Chondrocyte (in vitro differentiated cells): ENCODE measurements around the gene PCBD2. TPM values are rescaled to one million over a fixed set of nuclear protein-coding genes. Genes with fewer than 3 reads are reported as not detected.
A peak's percentile ranks its signal among the peaks of the same experiment; 100 is the strongest.

ENCODE experiments used
- DNase-seq: peaks from one replicate; pipeline ENCODE4 v3.0.0; 2021; ENCODE audit warnings: mixed read lengths, low spot score
- H3K27ac Mint-ChIP-seq: one replicate; pipeline ENCODE4 v1.8.0; 2021; ENCODE audit warnings: mild to moderate bottlenecking, moderate library complexity, mixed read lengths; ENCODE audit not compliant: unreplicated experiment
- H3K27me3 Mint-ChIP-seq: 2 replicates; pipeline ENCODE4 v1.8.0; 2021; ENCODE audit warnings: low read depth, mixed read lengths
- H3K36me3 Mint-ChIP-seq: 2 replicates; pipeline ENCODE4 v1.8.0; 2021; ENCODE audit warnings: low read depth, mixed read lengths
- H3K4me1 Mint-ChIP-seq: 2 replicates; pipeline ENCODE4 v1.8.0; 2021; ENCODE audit warnings: low read depth, mild to moderate bottlenecking, mixed read lengths
- H3K4me3 Mint-ChIP-seq: one replicate; pipeline ENCODE4 v1.8.0; 2021; ENCODE audit warnings: mild to moderate bottlenecking, moderate library complexity, mixed read lengths; ENCODE audit not compliant: unreplicated experiment
- H3K9me3 Mint-ChIP-seq: 2 replicates; pipeline ENCODE4 v1.8.0; 2021; ENCODE audit warnings: low read depth, mixed read lengths
- CTCF ChIP-seq: fragments of 200-600 bp; sonication (generic); IDR thresholded peaks from 2 replicates; pipeline ENCODE4 v1.5.0; 2021; ENCODE audit warnings: antibody characterized with exemption, mild to moderate bottlenecking, moderate library complexity
- total RNA-seq: library from RNA; stranded (reverse); gene quantifications from 3 replicates; pipeline ENCODE4 v1.2.1, GENCODE V29; 2021

Gene PCBD2
- total RNA-seq, 1 donor from 2014 or later: 8.3 TPM

GRCh38 chr5:134944630-134945029 lies 39.7 kb downstream of the PCBD2 start:
- no peak for DNase-seq
- H3K4me1 Mint-ChIP-seq: peaks cover 15% of the 10 kb centered on the region
- no peaks in the 10 kb centered on the region for H3K27me3 Mint-ChIP-seq
- no peak for TF ChIP-seq CTCF
- no peak overlapping the region for H3K4me3 Mint-ChIP-seq
- peaks cover 3% of the 10 kb centered on the region for H3K36me3 Mint-ChIP-seq
- H3K27ac Mint-ChIP-seq: no peak overlapping the region
- no peaks in the 10 kb centered on the region for H3K9me3 Mint-ChIP-seq

GRCh38 chr5:134945041-134945440 lies 40.1 kb downstream of the PCBD2 start:
- Mint-ChIP-seq H3K27ac (no peak overlapping the region), H3K4me1 (peaks cover 15% of the 10 kb centered on the region), H3K4me3 (no peak overlapping the region), H3K27me3 (no peaks in the 10 kb centered on the region), H3K36me3 (peaks cover 2% of the 10 kb centered on the region), H3K9me3 (no peaks in the 10 kb centered on the region)
- no peak for TF ChIP-seq CTCF
- no peak for DNase-seq

- H3K4me3 Mint-ChIP-seq: no peak overlapping the region
- DNase-seq: no peak
- H3K36me3 Mint-ChIP-seq: no peaks in the 10 kb centered on the region
- H3K27ac Mint-ChIP-seq: peak overlapping the region; percentile 6
- H3K9me3 Mint-ChIP-seq: no peaks in the 10 kb centered on the region
- peaks cover 10% of the 10 kb centered on the region for H3K4me1 Mint-ChIP-seq
- no peak for TF ChIP-seq CTCF
- H3K27me3 Mint-ChIP-seq: no peaks in the 10 kb centered on the region
Observed at GRCh38 chr5:134948911-134949310, 44.0 kb downstream of the PCBD2 start.

GRCh38 chr5:134949316-134949715 lies 44.4 kb downstream of the PCBD2 start:
- peaks cover 2% of the 10 kb centered on the region for H3K36me3 Mint-ChIP-seq
- no peak overlapping the region for H3K27ac Mint-ChIP-seq
- no peak for DNase-seq
- peaks cover 10% of the 10 kb centered on the region for H3K4me1 Mint-ChIP-seq
- no peak overlapping the region for H3K4me3 Mint-ChIP-seq
- TF ChIP-seq CTCF: no peak
- no peaks in the 10 kb centered on the region for H3K27me3 Mint-ChIP-seq
- H3K9me3 Mint-ChIP-seq: peaks cover 2% of the 10 kb centered on the region

GRCh38 chr5:134957920-134958608 lies 53.1 kb downstream of the PCBD2 start:
- no peak overlapping the region for H3K4me3 Mint-ChIP-seq
- no peak for TF ChIP-seq CTCF

More at GRCh38 chr5:134957920-134958608, 53.1 kb downstream of the PCBD2 start:
- Mint-ChIP-seq H3K27ac (no peak overlapping the region), H3K27me3 (no peaks in the 10 kb centered on the region), H3K9me3 (peaks cover 8% of the 10 kb centered on the region), H3K4me1 (no peaks in the 10 kb centered on the region), H3K36me3 (peaks cover 10% of the 10 kb centered on the region)
- no peak for DNase-seq
